Measurements from ENCODE around the gene ONECUT1.

The ONECUT1 gene

DNA sequence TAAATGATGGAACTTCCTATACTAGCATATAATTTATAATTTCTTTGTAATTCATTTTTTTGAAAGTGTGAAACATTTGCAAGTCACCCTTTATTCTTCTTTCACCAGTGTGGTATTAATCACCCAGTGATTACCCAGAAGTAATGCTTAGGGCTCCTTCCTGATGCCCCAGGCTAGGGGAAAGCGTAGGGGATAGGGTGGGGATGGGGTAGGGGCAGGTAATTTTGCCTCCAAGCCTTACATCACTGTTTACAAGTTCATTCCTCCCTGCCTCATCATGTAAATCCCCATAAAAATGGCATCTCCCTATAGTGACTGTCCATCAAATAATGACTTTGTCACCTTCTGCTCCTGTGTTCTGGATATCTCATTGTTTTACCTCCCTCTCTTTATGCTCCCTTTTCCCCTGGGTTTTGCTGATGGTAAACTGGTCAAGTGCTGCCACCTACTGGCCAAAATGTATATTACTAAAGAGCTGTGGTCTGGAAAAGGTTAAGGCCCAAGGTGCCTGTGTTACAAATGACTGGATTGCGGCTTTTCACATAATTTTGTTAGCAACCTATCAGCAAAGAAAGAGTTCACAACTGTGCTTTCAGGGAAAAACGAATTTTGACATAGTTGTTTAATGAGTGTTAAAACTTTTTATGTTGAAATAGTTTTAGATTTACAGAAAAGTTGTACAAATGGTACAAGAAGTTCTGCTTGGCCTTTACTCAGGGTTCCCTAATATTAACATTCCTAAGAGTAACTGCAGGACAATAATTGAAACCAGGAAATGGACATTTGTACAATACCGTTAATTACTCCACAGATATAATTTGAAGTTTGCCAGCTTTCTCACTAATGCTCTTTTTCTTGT is 54.7 kb downstream of the ONECUT1 start:
- DNase-seq (ENCODE audit: low read depth), result peak; percentile 19
- TF ChIP-seq, protein P1, sequence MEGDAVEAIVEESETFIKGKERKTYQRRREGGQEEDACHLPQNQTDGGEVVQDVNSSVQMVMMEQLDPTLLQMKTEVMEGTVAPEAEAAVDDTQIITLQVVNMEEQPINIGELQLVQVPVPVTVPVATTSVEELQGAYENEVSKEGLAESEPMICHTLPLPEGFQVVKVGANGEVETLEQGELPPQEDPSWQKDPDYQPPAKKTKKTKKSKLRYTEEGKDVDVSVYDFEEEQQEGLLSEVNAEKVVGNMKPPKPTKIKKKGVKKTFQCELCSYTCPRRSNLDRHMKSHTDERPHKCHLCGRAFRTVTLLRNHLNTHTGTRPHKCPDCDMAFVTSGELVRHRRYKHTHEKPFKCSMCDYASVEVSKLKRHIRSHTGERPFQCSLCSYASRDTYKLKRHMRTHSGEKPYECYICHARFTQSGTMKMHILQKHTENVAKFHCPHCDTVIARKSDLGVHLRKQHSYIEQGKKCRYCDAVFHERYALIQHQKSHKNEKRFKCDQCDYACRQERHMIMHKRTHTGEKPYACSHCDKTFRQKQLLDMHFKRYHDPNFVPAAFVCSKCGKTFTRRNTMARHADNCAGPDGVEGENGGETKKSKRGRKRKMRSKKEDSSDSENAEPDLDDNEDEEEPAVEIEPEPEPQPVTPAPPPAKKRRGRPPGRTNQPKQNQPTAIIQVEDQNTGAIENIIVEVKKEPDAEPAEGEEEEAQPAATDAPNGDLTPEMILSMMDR (conservative IDR thresholded peaks at IDR 0.05; ENCODE audit: low read depth, low read length), result peak; percentile 61
- H3K4me3 ChIP-seq (ENCODE audit: low read length), result no peak overlapping the region

- no peak overlapping the region for H3K4me3 ChIP-seq (ENCODE audit: low read length)
- DNase-seq (ENCODE audit: low read depth), result no peak
- TF ChIP-seq, protein P1 (conservative IDR thresholded peaks at IDR 0.05; ENCODE audit: low read depth, low read length), result no peak
Observed at GRCh38 chr15:52734329-52734728, 55.8 kb downstream of the ONECUT1 start.

- TF ChIP-seq, protein P1 (conservative IDR thresholded peaks at IDR 0.05; ENCODE audit: low read depth, low read length), result no peak
- H3K4me3 ChIP-seq (ENCODE audit: low read length), result no peak overlapping the region
- no peak for DNase-seq (ENCODE audit: low read depth)
Observed at GRCh38 chr15:52733696-52734255, 56.4 kb downstream of the ONECUT1 start.

DNA sequence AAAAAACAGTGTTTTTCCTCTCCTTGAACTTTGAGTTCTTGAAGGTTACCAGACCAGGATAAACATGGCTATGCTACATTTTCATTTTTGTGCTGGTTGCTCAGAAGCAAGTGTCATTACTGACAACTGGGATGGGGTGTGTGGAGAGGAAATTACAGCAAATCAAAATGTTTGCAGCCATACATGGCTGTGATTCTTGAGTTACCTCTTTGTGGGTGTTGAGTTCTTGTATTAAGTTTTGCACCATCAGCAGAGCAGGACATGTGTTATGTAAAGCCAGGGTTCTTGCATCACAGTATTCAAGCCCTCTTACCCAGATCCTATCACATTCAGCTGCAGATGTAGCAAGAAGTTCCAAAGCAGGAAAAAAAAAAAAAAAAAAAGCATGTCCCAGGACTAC is 57.0 kb downstream of the ONECUT1 start:
- no peak for DNase-seq (ENCODE audit: low read depth)
- TF ChIP-seq, protein P1 (conservative IDR thresholded peaks at IDR 0.05; ENCODE audit: low read depth, low read length), result no peak
- no peak overlapping the region for H3K4me3 ChIP-seq (ENCODE audit: low read length)

DNA sequence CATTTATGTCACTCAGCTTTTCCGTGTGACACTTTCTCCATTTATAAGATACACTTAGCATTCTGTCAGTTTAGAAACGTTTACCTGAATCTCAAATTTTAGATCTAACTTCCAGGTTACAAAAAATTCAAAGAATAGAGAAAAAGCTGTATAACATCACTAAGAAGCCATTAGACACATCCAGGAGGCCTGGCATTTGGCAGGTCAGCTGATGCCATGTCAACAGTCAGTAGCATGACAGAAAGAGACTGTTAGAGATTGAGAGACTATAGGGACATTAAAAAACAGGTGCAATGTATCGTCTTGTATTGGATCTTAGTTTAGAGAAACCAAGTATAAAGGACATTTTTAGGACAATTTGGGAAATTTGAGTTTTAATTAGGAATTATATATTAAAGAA is 57.6 kb downstream of the ONECUT1 start:
- TF ChIP-seq, protein P1 (conservative IDR thresholded peaks at IDR 0.05; ENCODE audit: low read depth, low read length), result no peak
- no peak for DNase-seq (ENCODE audit: low read depth)

DNA sequence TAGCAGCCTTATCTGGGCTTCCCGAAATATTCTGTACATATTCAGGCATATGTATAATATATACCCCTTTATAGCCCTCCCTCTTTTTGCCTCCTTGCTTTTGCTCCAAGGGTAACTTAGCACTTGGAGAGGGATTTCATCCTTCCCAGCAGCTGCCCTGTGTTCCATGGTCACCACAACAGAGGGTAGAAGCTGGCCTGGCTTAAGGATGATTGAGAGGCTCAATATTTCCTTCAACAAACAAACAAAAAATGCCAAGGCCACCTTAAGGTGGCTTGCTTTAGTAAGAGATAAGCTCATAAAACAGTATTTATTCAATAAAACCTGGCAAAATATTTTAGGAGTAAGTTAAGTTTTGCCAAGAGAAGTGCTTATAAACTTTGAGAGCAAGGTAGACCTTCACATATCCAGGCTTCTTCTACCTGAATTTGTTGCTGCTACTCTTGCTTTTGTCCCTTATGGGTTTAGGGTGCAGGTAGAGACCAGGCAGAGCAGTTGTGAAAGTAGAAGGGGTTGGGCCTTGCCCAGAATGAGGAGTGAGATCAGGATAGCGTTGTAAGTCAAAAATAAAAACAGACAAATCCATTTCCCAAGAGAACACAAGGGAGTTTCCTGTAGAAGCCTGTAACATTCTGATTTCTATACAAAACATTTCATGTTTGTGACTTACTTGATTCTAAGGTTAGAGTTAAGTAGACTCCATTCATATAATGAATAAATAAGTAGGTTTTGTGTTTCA is 58.2 kb downstream of the ONECUT1 start:
- TF ChIP-seq, protein P1 (conservative IDR thresholded peaks at IDR 0.05; ENCODE audit: low read depth, low read length), result no peak
- no peak overlapping the region for H3K4me3 ChIP-seq (ENCODE audit: low read length)
- no peak for DNase-seq (ENCODE audit: low read depth)

More for the DNA sequence above, 57.6 kb downstream of the ONECUT1 start:
- no peak overlapping the region for H3K4me3 ChIP-seq (ENCODE audit: low read length)
